ENCODE measurements around the gene R3HDM4.
A peak's percentile ranks its signal among the peaks of the same experiment; 100 is the strongest.

The R3HDM4 gene

DNA sequence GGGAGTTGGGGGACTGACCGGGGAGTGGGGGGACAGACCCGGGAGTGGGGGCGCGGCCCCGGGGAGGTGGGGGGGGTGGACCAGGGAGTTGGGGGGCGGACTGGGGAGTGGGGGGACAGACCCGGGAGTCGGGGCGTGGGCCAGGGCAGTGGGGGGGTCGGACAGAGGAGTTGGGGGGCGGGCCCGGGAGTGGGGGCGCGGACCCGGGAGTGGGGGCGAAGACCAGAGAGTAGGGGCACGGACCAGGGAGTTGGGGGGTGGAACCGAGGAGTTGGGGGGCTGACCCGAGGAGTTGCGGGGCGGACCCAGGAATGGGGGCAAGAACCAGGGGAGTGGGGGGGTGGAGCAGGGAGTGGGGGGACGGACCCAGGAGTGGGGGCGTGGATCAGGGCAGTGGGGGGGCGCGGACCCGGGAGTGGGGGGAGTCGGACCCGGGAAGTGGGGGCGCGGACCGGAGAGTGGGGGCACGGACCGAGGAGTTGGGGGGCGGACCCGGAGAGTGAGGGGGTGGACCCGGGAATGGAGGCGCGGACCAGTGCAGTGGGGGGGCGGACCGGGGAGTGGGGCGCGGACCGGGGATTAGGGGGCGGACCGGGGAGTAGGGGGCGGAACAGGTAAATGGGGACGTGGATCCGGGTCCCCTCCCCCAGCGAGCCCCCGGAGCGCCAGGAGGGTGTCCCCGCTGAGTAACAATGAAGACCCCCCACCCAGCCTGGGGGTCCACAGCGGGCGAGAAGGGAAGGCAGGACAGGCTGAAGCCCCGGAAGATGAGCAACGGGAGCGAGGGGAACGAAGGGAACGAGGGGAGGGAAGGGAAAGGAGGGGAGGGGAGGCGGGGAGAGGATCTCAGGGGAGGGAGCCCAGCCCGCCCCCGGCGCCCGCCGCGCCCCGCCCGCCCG lies 589 bp downstream of the R3HDM4 start:
- H3K56ac ChIP-seq (ENCODE audit: low read length): peak overlapping the region; percentile 86
- no CpG with 5 or more reads among the region's 69 CpGs for WGBS (ENCODE audit: extremely low coverage, insufficient coverage, low lambda C conversion rate)
- no peaks in the 10 kb centered on the region for H3K36me3 ChIP-seq (ENCODE audit: control insufficient read depth, insufficient read depth, low read length)
- peak overlapping the region; percentile 16 for H3K4me2 ChIP-seq (ENCODE audit: low read length)
- no peak overlapping the region for H2BK5ac ChIP-seq (ENCODE audit: low read length)
- no peak overlapping the region for H2AK5ac ChIP-seq (ENCODE audit: low read length)
- no peaks in the 10 kb centered on the region for H3K4me1 ChIP-seq (ENCODE audit: control insufficient read depth, low read depth, low read length)
- peak overlapping the region; percentile 98 for H3K18ac ChIP-seq (ENCODE audit: low read length)
- no peak overlapping the region for H4K5ac ChIP-seq (ENCODE audit: low read length)
- H3K79me2 ChIP-seq (ENCODE audit: control insufficient read depth, insufficient read depth, low read length): peaks cover 9% of the 10 kb centered on the region
- H3K23ac ChIP-seq (ENCODE audit: low read length): no peak overlapping the region
- no peaks in the 10 kb centered on the region for H3K27me3 ChIP-seq (ENCODE audit: insufficient read depth, low read length, poor library complexity)
- peak overlapping the region; percentile 49 for H3K4me3 ChIP-seq (ENCODE audit: low read length)
- H2BK15ac ChIP-seq (replicated peaks; ENCODE audit: low read depth): no peak overlapping the region
- peak overlapping the region; percentile 92 for H3K4ac ChIP-seq (ENCODE audit: low read depth, low read length)
- no peak for DNase-seq
- H2BK120ac ChIP-seq (ENCODE audit: low read depth, low read length): peak overlapping the region; percentile 85
- H3K27ac ChIP-seq (ENCODE audit: low read depth, low read length): no peak overlapping the region
- H3K9ac ChIP-seq (ENCODE audit: low read length): peak overlapping the region; percentile 69
- peaks cover 5% of the 10 kb centered on the region for H3K79me1 ChIP-seq (ENCODE audit: low read length)
- no peak overlapping the region for H4K8ac ChIP-seq (ENCODE audit: low read depth, low read length)

DNA sequence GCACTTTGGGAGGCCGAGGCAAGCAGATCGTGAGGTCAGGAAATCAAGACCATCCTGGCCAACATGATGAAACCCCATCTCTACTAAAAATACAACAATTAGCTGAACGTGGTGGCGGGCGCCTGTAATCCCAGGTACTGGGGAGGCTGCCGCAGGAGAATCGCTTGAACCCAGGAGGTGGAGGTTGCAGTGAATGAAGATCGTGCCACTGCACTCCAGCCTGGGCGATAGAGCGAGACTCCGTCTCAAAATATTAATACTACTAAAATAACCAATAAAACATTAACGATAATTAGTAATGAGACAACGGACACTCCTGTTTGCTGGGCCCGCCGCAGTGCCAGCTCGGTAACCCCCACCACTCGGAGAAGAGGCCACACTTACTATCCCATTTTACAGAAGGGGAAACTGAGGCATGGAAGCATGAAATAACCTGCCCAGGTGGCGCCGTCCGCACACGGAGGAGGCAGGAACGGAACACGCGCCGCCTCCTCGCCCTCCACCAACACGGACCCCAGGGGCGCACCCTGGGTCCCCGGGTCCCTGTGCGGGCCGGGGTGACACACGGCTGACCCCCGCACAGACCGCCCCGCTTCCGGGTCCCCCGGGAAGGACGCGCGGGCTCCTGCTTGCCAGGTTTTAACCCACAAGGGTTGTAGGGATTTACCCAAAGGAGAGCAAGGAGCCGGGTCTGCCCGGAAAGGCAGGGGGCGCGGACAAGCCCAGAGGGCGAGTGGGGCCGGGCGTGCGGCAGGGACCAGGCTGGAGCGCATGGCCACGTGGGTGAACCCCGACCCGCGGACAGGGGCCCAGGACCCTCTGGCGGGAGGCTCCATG lies 1.6 kb downstream of the R3HDM4 start:
- Histone ChIP-seq H3K4me3 (ENCODE audit: low read length) (no peak overlapping the region), H4K8ac (ENCODE audit: low read depth, low read length) (no peak overlapping the region), H3K27ac (ENCODE audit: low read depth, low read length) (no peak overlapping the region), H3K27me3 (ENCODE audit: insufficient read depth, low read length, poor library complexity) (no peaks in the 10 kb centered on the region), H3K56ac (ENCODE audit: low read length) (peak overlapping the region; percentile 42), H3K23ac (ENCODE audit: low read length) (no peak overlapping the region), H2BK15ac (replicated peaks; ENCODE audit: low read depth) (no peak overlapping the region), H2BK5ac (ENCODE audit: low read length) (no peak overlapping the region), H3K79me2 (ENCODE audit: control insufficient read depth, insufficient read depth, low read length) (peaks cover 10% of the 10 kb centered on the region), H4K5ac (ENCODE audit: low read length) (no peak overlapping the region), H3K9ac (ENCODE audit: low read length) (peak overlapping the region; percentile 44), H2BK120ac (ENCODE audit: low read depth, low read length) (no peak overlapping the region), H3K18ac (ENCODE audit: low read length) (no peak overlapping the region), H3K4me1 (ENCODE audit: control insufficient read depth, low read depth, low read length) (no peaks in the 10 kb centered on the region), H3K4me2 (ENCODE audit: low read length) (peak overlapping the region; percentile 20), H3K36me3 (ENCODE audit: control insufficient read depth, insufficient read depth, low read length) (no peaks in the 10 kb centered on the region), H3K4ac (ENCODE audit: low read depth, low read length) (no peak overlapping the region), H2AK5ac (ENCODE audit: low read length) (no peak overlapping the region), H3K79me1 (ENCODE audit: low read length) (peaks cover 5% of the 10 kb centered on the region)
- DNase-seq: no peak
- WGBS (ENCODE audit: extremely low coverage, insufficient coverage, low lambda C conversion rate): no CpG with 5 or more reads among the region's 54 CpGs

DNA sequence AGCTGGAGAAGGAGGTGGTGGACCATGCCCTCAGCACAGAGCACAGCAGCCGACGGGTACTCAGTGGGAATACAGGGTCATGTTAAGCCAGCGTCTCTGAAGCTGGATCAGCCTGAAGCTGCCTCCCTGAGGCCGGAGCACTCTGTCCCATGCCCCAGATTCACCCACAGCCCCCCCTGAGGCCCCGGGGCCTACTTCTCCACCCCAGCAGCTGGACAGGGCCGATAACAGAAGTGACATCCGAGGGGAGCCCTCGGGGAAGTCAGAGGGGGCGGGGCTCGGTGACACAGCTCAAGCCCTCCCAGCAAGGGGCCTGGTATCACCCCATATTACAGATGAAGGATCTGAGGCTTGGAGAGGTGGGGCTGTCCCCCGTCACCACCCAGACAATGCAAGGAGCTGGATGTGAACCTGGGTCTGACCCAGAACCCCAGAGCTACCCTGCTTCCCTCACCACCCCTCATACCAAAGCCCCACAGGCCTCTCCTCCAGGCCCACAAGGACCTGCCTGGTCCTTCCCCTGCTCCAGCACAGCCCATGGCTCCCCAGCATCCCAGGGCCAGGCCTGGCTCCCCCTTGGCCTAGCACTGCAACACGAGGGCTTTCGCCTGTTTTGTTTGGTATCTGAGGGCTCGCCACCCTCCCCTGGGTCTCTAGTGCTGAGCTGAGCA lies 5.7 kb downstream of the R3HDM4 start:
- WGBS (ENCODE audit: extremely low coverage, insufficient coverage, low lambda C conversion rate): no CpG with 5 or more reads among the region's 14 CpGs
- no peak overlapping the region for H3K56ac ChIP-seq (ENCODE audit: low read length)
- no peak overlapping the region for H3K18ac ChIP-seq (ENCODE audit: low read length)
- H3K27me3 ChIP-seq (ENCODE audit: insufficient read depth, low read length, poor library complexity): no peaks in the 10 kb centered on the region
- no peak for DNase-seq
- H3K4me1 ChIP-seq (ENCODE audit: control insufficient read depth, low read depth, low read length): no peaks in the 10 kb centered on the region
- H3K4ac ChIP-seq (ENCODE audit: low read depth, low read length): no peak overlapping the region
- H4K5ac ChIP-seq (ENCODE audit: low read length): no peak overlapping the region
- no peak overlapping the region for H3K4me2 ChIP-seq (ENCODE audit: low read length)
- peaks cover 7% of the 10 kb centered on the region for H3K79me1 ChIP-seq (ENCODE audit: low read length)
- no peak overlapping the region for H2BK15ac ChIP-seq (replicated peaks; ENCODE audit: low read depth)
- H3K27ac ChIP-seq (ENCODE audit: low read depth, low read length): no peak overlapping the region
- no peaks in the 10 kb centered on the region for H3K36me3 ChIP-seq (ENCODE audit: control insufficient read depth, insufficient read depth, low read length)
- no peak overlapping the region for H3K9ac ChIP-seq (ENCODE audit: low read length)
- H2AK5ac ChIP-seq (ENCODE audit: low read length): no peak overlapping the region
- H3K4me3 ChIP-seq (ENCODE audit: low read length): no peak overlapping the region
- H2BK5ac ChIP-seq (ENCODE audit: low read length): no peak overlapping the region
- H3K23ac ChIP-seq (ENCODE audit: low read length): no peak overlapping the region
- H2BK120ac ChIP-seq (ENCODE audit: low read depth, low read length): no peak overlapping the region
- H4K8ac ChIP-seq (ENCODE audit: low read depth, low read length): no peak overlapping the region
- peaks cover 12% of the 10 kb centered on the region for H3K79me2 ChIP-seq (ENCODE audit: control insufficient read depth, insufficient read depth, low read length)

DNA sequence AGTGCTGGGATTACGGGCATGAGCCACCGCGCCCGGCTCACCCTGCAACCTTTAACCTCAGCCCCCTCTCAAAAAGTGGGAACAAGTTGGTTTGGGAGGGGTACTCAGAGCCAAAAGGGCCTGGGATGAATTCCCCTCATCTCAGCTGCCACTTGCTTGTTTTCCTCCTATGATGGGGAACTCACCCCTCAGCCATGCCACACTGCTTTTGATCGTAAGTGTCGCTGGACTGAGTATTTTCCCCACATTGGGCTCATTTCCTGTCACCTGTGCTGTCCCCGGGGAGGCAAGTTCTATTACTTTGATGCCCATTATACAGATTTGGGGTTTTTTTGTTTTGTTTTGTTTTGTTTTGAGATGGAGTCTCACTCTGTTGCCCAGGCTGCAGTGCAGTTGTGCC lies 6.5 kb downstream of the R3HDM4 start:
- H2BK120ac ChIP-seq (ENCODE audit: low read depth, low read length): no peak overlapping the region
- H2BK5ac ChIP-seq (ENCODE audit: low read length): no peak overlapping the region
- H3K79me1 ChIP-seq (ENCODE audit: low read length): peaks cover 6% of the 10 kb centered on the region
- H3K4me3 ChIP-seq (ENCODE audit: low read length): no peak overlapping the region
- no peaks in the 10 kb centered on the region for H3K27me3 ChIP-seq (ENCODE audit: insufficient read depth, low read length, poor library complexity)
- no peak overlapping the region for H4K5ac ChIP-seq (ENCODE audit: low read length)
- peaks cover 10% of the 10 kb centered on the region for H3K79me2 ChIP-seq (ENCODE audit: control insufficient read depth, insufficient read depth, low read length)
- no peak overlapping the region for H3K4ac ChIP-seq (ENCODE audit: low read depth, low read length)
- no peak overlapping the region for H3K27ac ChIP-seq (ENCODE audit: low read depth, low read length)
- H2AK5ac ChIP-seq (ENCODE audit: low read length): no peak overlapping the region
- no peak for DNase-seq
- WGBS (ENCODE audit: extremely low coverage, insufficient coverage, low lambda C conversion rate): no CpG with 5 or more reads among the region's 7 CpGs
- H3K9ac ChIP-seq (ENCODE audit: low read length): no peak overlapping the region
- no peaks in the 10 kb centered on the region for H3K36me3 ChIP-seq (ENCODE audit: control insufficient read depth, insufficient read depth, low read length)
- no peak overlapping the region for H3K56ac ChIP-seq (ENCODE audit: low read length)
- no peak overlapping the region for H3K4me2 ChIP-seq (ENCODE audit: low read length)
- H3K18ac ChIP-seq (ENCODE audit: low read length): no peak overlapping the region
- no peak overlapping the region for H2BK15ac ChIP-seq (replicated peaks; ENCODE audit: low read depth)
- H3K23ac ChIP-seq (ENCODE audit: low read length): no peak overlapping the region
- H3K4me1 ChIP-seq (ENCODE audit: control insufficient read depth, low read depth, low read length): no peaks in the 10 kb centered on the region
- no peak overlapping the region for H4K8ac ChIP-seq (ENCODE audit: low read depth, low read length)

DNA sequence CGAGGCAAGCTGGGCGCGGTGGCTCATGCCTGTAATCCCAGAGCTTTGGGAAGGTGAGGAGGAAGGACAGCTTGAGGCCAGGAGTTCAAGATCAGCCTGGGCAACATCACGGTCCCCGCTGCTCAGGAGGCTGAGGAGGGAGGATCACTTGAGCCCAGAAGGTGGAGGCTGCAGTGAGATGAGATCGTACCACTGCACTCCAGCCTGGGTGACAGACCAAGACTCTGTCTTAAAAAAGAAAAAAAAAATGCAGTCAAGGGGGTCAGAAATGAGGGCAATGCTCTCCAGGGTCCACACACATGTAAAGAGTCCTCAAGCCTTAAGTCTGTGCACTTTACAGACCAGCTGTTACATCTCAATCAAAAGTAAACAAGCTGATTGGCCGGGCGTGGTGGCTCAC lies 8.5 kb downstream of the R3HDM4 start:
- Histone ChIP-seq H4K8ac (ENCODE audit: low read depth, low read length) (no peak overlapping the region), H3K36me3 (ENCODE audit: control insufficient read depth, insufficient read depth, low read length) (no peaks in the 10 kb centered on the region)
- WGBS (ENCODE audit: extremely low coverage, insufficient coverage, low lambda C conversion rate): no CpG with 5 or more reads among the region's 8 CpGs

More for the DNA sequence above, 8.5 kb downstream of the R3HDM4 start:
- Histone ChIP-seq H3K4me2 (ENCODE audit: low read length) (no peak overlapping the region), H4K5ac (ENCODE audit: low read length) (no peak overlapping the region), H3K9ac (ENCODE audit: low read length) (no peak overlapping the region), H2BK15ac (replicated peaks; ENCODE audit: low read depth) (no peak overlapping the region), H3K27me3 (ENCODE audit: insufficient read depth, low read length, poor library complexity) (no peaks in the 10 kb centered on the region), H2BK5ac (ENCODE audit: low read length) (no peak overlapping the region), H2BK120ac (ENCODE audit: low read depth, low read length) (no peak overlapping the region), H3K27ac (ENCODE audit: low read depth, low read length) (no peak overlapping the region), H3K18ac (ENCODE audit: low read length) (no peak overlapping the region), H3K4me1 (ENCODE audit: control insufficient read depth, low read depth, low read length) (no peaks in the 10 kb centered on the region), H3K4me3 (ENCODE audit: low read length) (no peak overlapping the region), H3K79me2 (ENCODE audit: control insufficient read depth, insufficient read depth, low read length) (peaks cover 7% of the 10 kb centered on the region), H3K4ac (ENCODE audit: low read depth, low read length) (no peak overlapping the region), H3K56ac (ENCODE audit: low read length) (no peak overlapping the region), H2AK5ac (ENCODE audit: low read length) (no peak overlapping the region), H3K79me1 (ENCODE audit: low read length) (peaks cover 4% of the 10 kb centered on the region), H3K23ac (ENCODE audit: low read length) (no peak overlapping the region)
- no peak for DNase-seq
